Stimulated activated CD4-positive, alpha-beta T cell treated with anti-CD3 and anti-CD28 coated beads, Interleukin-2, amount 100 ng/mL, for 48 hours (primary cell): ENCODE results near the gene HDAC4.
"Not testable (repeated sequence)": the region's sequence is repeated elsewhere in the genome, so short reads cannot be mapped to it uniquely, and the experiment has no call there.

Experiments
- DNase-seq, 2 donors: peaks; one replicate each; pipeline ENCODE4 v3.0.0-alpha.2; 2020

The HDAC4 gene

GRCh38 chr2:239292531-239292930 is 108.3 kb downstream of the HDAC4 start:
- no peak for DNase-seq

- DNase-seq, result no peak
Observed at GRCh38 chr2:239291475-239292350, 109.1 kb downstream of the HDAC4 start.

- no peak for DNase-seq
Observed at GRCh38 chr2:239290618-239291474, 110.0 kb downstream of the HDAC4 start.

- no peak for DNase-seq
Observed at GRCh38 chr2:239289545-239289944, 111.3 kb downstream of the HDAC4 start.

GRCh38 chr2:239288951-239289511 is 111.8 kb downstream of the HDAC4 start:
- DNase-seq, result peak in 1 of 2 donors; percentile 36

- DNase-seq, result no peak
Observed at GRCh38 chr2:239288237-239288636, 112.6 kb downstream of the HDAC4 start.

- DNase-seq, result no peak
Observed at GRCh38 chr2:239287461-239287860, 113.4 kb downstream of the HDAC4 start.

DNA sequence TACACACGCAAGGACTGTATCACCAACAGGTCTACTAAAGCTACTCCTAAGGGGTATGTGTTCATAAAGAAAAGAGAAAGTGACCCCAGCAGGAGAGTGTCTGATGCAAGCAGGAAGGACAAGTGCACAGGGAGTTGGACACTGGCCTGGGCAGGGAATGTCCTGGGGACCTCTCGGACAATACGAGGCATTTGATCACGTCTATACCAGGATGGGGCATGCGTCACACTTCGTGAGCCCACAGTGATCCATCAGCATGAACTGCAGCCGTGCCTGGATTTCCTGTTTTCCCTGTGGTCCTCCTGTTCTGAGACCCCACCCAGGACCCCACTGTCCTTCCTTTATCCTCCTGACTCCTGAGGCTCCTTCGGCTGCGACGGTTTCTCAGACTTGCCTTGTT is 113.9 kb downstream of the HDAC4 start:
- no peak for DNase-seq

DNA sequence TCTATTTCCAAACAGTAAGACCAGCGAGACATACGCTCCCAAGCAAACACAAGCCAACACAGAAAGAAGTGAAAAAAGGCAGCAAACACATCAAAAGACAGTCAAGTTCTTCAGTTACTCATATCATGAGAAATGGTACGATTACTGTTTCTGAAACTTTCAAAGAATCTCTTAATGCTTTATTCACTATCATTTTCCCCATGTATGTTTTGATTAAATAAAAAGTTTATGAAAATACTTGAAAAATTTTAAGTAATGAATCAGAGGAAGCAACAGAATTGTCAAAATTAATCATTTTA is 114.9 kb downstream of the HDAC4 start:
- DNase-seq, result no peak

GRCh38 chr2:239285071-239285931 is 115.5 kb downstream of the HDAC4 start:
- DNase-seq, result no peak

GRCh38 chr2:239283961-239284795 is 116.6 kb downstream of the HDAC4 start:
- DNase-seq, result no peak

- DNase-seq, result no peak
Observed at GRCh38 chr2:239283288-239283945, 117.4 kb downstream of the HDAC4 start.

- no peak for DNase-seq
Observed at GRCh38 chr2:239282448-239283287, 118.2 kb downstream of the HDAC4 start.

GRCh38 chr2:239280296-239281017 is 120.4 kb downstream of the HDAC4 start:
- DNase-seq, result not testable (repeated sequence)

DNA sequence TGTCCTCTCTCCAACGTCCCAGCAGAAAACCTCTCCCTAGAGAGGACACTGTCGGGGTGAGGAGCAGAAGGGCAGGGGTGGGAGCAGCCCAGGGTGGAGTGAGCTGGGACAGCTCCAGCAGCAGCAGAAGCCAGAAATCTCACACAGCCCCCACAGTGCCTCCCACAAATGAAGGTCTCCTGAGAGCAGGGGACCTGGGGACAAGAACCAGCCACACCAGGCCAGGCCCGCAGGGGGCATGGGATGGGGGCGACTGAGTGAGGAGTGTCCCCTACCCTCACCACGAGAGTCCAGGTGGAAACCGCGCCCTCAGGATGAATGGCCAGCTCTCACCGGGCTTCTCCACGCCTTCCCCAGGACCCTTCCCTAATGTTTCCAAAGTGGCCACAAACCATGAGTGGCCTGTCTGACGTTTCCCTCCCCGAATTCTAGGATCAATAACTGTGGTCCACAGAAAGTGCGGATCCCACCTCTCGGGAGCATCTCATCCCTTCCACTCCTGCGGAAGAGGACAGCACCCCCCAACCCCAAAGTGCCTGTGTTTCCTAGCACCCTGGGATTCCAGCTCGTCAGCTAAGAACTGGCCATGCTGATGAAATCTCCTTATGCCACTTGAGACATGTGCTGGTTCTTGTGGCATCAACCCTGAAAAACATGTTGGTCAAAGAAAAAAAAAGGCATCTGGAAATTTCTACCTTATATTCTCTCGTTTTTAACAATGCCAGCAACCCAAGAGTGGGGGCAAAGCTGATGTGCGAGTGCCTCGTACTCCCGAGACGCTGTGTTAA is 121.1 kb downstream of the HDAC4 start:
- no peak for DNase-seq

DNA sequence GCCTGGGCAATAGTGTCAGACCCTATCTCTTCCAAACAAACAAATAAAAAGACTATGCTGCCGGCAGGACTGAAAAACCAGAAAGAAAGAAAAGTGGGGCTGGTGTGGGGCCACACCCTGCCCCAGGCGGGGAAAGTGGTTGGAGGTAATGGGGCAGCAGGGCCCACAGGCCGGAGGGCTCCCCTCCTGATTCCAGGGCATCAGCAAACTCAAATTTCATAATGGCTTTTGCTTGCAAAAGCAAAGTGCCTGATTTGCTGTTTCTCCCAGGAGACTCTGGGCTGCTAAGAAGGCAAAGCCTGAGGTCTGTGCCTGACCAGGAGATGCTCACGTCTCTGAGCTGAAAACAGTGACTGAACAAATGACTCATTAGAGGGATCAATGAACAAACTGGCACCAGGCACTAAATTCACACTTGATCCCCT is 121.9 kb downstream of the HDAC4 start:
- DNase-seq, result no peak

- DNase-seq, result no peak
Observed at GRCh38 chr2:239278361-239278760, 122.5 kb downstream of the HDAC4 start.

- no peak for DNase-seq
Observed at GRCh38 chr2:239277401-239278085, 123.3 kb downstream of the HDAC4 start.
